GM18511 (cell line): ENCODE results near the gene COMMD3.
"Not testable (repeated sequence)": the region's sequence is repeated elsewhere in the genome, so short reads cannot be mapped to it uniquely, and the experiment has no call there.

ENCODE experiments used
- ATAC-seq: cut with Tn5 transposase; IDR thresholded peaks from one replicate; pipeline ENCODE4 v1.9.1; 2021; ENCODE audit warnings: mild to moderate bottlenecking, moderate library complexity; ENCODE audit not compliant: unreplicated experiment

The COMMD3 gene

DNA sequence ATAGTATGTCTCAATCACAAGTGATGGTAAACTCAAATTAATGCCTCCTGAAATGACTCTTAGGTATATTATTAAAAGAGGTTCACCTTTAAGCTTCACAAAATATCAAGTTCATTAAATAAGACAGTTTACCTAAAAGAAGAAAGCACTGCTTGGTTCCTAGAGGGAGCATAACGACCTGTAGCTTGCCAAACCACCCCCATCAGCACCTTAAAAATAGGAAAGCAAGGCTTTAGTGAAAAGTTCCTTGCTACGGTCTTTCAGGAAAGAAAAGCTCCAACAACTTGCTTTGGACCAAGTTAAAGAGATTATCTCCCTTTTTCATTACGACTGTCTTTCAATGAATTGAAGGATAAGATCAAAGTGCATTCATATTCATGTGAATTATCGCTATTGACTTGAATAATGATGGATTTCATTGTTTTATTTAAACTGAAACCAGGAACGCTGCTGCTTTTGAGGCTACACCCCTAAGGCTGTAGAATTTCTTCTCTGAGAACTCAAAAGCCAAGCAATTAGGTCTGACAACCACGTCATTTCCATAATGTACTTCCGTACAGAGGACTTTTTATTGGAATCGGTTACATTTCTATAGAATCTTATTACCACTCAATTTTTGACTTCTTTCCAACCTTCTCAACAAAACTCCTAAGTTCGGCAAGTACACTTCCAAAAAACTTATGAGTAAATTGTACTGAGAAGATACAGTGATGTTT lies 22.2 kb downstream of the COMMD3 start:
- ATAC-seq: no peak

GRCh38 chr10:22338931-22339330 lies 22.7 kb downstream of the COMMD3 start:
- ATAC-seq: no peak

- ATAC-seq: no peak
These were observed 23.7 kb downstream of the COMMD3 start for GRCh38 chr10:22339761-22340328.

DNA sequence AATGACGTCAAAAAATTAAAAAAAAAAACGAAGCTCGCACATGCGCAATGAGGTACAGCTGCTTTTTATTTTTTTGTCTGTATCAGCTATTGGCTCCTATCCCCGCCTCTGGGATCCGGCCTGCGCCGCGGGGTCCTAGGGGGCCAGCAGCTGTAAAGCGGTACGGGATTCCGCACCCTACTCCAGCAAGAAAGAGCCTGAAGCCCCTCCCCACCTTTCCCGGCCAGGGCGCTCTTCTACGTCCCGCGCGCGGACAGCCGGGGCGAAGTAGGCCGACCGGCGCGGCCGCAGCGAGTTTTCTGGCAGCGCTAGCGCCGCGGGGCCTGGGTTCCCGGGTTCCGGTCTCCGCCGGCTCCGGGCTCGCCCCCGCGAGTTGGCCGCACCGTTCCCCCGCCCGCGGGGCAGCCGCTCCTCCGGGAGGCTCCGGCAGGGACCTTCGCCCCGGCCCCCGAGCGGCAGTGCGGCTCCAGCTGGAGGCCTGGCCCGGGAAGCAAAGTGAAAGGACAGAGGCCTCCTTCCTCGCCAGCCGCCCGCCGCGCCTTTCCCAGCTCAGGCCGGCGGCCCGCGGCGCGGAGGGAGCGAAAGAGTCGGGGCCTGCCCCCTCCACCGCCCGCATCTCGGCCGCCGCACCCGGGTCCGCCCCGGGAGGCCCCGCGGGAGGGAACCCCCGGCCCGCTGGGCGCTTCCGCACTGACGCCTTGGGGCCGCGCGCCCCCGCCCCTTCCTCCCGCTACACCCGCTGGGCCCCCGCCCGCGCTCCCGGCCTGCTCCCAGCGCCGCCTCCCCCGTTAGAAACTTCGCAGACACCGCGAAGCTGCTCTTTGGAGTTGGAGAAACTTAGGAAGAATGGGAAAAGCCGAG lies 24.4 kb downstream of the COMMD3 start:
- ATAC-seq: peak; percentile 50

DNA sequence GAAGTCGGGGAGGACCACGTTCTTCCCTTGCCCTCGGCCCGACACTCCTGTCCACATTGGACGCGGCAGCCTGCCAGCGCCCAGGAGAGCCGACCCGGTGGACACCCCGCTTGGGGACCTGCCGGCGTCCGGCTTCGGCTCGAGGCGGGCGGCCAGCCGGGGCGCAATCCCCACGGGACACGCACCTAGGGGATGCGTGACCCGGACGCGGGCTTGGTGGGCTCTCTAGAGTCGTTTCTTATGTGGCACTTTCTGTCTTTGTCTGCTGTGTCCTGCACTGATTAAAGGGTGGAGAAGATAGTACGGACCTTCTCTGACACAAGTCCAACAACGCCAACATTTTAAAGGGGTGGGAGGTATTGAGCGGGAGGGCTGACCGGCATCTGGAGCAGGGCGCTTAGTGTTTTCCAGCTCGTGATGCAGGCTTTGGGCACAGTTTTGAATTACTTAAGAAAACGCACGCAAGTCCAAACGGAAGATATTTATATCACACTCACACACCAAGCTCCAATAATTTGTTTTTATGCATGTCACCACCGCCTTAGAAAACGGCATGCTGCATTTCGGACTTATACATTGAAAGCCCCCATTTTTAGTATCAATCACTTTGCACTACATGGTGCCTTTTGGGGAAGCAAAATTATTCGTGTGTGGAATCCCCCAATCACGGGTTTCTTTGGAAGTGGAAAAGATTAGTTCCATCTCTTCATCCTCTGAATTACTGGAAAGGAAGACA lies 25.2 kb downstream of the COMMD3 start:
- peak; percentile 20 for ATAC-seq

DNA sequence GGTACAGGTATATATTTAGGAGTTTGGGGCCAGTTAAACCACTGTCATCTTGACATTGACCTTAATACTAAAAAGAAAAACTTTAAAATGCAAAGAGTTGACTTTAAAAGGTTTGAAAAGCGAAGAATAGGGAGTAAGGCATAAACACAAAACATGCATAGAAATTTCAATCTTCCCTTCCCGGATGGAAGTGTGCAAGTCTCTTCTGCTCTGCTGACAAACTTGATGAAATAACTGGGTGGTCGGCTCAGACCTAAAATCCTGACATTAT lies 25.7 kb downstream of the COMMD3 start:
- ATAC-seq: no peak

GRCh38 chr10:22342421-22342820 lies 26.2 kb downstream of the COMMD3 start:
- no peak for ATAC-seq

GRCh38 chr10:22343731-22344130 lies 27.5 kb downstream of the COMMD3 start:
- no peak for ATAC-seq

DNA sequence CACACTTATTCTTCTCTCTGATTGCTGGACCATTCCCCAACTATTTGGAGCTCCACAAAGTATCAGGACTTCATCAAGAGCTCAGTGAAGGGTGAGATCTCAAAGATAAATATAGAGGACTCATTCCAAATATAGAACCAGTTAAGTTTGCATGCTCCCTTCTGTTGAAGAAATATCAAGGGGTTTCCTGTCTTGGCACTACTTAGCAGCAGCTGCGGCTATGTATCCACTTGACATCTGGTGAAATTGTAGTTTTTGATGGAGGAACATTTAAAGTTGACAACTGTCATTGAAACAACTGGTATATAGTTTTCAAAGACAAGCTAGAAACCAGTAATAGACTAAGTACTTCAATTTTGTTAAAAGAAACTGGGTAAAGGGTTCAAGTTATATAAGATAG lies 28.1 kb downstream of the COMMD3 start:
- ATAC-seq: no peak

- no peak for ATAC-seq
These were observed 28.7 kb downstream of the COMMD3 start for GRCh38 chr10:22344781-22345300.

DNA sequence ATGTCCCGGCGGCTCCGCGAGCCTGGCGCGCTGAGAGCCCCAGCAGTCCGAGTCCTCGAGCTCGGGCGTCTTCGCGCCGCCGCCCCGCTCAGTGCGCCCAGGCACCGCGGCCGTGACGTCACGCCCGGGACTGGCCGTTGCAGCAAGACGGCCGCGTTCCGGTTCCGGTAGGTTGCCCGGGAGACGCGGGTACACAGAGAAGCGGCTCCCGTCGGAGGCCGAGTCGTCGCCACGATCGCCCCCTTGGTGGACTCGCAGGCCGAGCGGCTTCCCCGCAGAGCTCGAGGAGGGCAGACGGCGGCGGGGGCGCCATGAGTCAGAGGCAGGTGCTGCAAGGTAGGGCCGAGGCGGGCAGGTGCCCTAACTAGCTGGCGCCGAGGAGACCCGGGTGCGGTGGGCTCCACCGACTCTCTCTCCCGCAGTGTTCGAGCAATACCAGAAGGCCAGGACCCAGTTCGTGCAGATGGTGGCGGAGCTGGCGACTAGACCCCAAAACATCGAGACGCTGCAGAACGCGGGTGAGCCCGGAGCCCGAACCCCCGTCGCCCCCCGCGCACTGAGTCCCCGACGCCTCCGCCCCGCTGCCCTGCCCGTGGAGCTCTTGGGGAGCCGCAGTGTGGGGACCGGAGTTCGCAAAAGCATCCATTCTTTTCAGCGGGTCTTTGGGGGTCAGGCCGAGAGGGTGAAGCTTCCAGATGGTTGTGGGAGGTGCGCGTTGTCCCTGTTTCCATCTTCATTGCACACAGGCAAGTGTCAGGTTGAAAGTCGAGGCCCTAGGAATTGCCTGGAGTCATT lies 29.3 kb downstream of the COMMD3 start, which contains the start of gene SPAG6:
Gene SPAG6, plus strand, starts transcription at position 196 of the 795 bp plus-strand sequence. Its CDS starts 116 bp downstream, at position 312.
- no peak for ATAC-seq

- no peak for ATAC-seq
These were observed 30.0 kb downstream of the COMMD3 start for GRCh38 chr10:22346096-22346661.

GRCh38 chr10:22349755-22350154 lies 33.6 kb downstream of the COMMD3 start:
- no peak for ATAC-seq

GRCh38 chr10:22351131-22351703 lies 35.0 kb downstream of the COMMD3 start:
- no peak for ATAC-seq

GRCh38 chr10:22356324-22356873 lies 40.2 kb downstream of the COMMD3 start:
- no peak for ATAC-seq

DNA sequence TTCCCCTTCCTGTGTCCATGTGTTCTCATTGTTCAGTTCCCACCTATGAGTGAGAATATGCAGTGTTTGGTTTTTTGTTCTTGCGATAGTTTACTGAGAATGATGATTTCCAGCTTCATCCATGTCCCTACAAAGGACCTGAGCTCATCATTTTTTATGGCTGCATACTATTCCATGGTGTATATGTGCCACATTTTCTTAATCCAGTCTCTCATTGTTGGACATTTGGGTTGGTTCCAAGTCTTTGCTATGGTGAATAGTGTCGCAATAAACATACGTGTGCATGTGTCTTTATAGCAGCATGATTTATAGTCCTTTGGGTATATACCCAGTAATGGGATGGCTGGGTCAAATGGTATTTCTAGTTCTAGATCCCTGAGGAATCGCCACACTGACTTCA lies 41.6 kb downstream of the COMMD3 start:
- not testable (repeated sequence) for ATAC-seq

- no peak for ATAC-seq
These were observed 47.1 kb downstream of the COMMD3 start for GRCh38 chr10:22363305-22363704.

DNA sequence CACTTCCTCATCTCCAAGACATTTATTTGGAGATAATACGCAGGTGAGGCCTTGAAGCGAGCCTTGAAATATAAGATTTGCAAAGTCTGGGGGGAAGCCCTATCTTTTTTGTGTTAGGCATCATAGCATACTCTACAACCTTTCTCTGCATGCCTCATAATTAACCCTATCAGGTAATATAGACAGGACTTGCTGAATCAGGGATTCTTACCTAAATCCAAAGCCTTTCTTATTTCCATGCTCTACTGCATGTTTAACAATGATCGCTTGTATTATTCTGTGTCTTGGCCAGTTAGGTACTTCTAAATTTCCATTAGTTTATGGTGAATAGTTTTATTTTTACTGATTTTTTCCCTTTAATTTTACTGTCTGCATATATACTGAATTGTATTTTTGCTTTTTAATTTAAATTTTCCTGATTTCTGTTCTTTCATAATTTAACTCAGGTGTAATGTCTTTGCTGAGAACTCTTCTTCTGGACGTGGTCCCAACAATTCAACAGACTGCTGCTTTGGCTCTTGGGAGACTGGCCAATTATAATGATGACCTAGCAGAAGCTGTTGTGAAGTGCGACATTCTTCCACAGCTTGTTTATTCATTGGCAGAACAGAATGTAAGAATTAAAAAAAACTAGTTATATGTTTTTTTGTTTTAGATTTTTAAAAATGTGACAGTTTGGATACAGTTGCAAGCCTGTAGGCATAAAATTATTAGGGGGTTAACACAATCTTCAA lies 48.4 kb downstream of the COMMD3 start:
- ATAC-seq: no peak

- peak; percentile 80 for ATAC-seq
These were observed 49.0 kb downstream of the COMMD3 start for GRCh38 chr10:22365233-22365632.
